Vagina (tissue), 2 donors: Measurements from ENCODE around the gene TMEM179. TPM values are rescaled to one million over a fixed set of nuclear protein-coding genes. Genes with fewer than 3 reads are reported as not detected.

ENCODE experiments used
- DNase-seq, 2 donors: peaks; one replicate each; pipeline ENCODE4 v3.0.0-alpha.2; 2017; ENCODE audit errors: extremely low spot score in 2 of 2
- H3K27ac ChIP-seq: fragments of 200-600 bp; sonication (generic); one replicate; pipeline ENCODE4 v1.5.1; 2019
- H3K27me3 ChIP-seq: fragments of 200-600 bp; sonication (generic); one replicate; pipeline ENCODE4 v1.5.1; 2019
- H3K36me3 ChIP-seq, 2 donors: fragments of 200-600 bp; sonication (generic); one replicate each; pipeline ENCODE4 v1.5.1; 2017 to 2019
- H3K4me1 ChIP-seq: fragments of 200-600 bp; sonication (generic); one replicate; pipeline ENCODE4 v1.5.1; 2019
- H3K4me3 ChIP-seq, 2 donors: fragments of 200-600 bp; sonication (generic); 1 replicate in 1 of 2; 2 replicates in 1 of 2; pipeline ENCODE4 v1.5.1; 2016 to 2019
- H3K9me3 ChIP-seq: fragments of 200-600 bp; sonication (generic); one replicate; pipeline ENCODE4 v1.5.1; 2019
- CTCF ChIP-seq, 3 experiments: fragments of 450-650 bp in 2 of 3; fragments of 200-600 bp in 1 of 3; sonication (generic) in 1 of 3; IDR thresholded peaks; one replicate each; pipeline ENCODE4 v1.5.1; 2017 to 2019; ENCODE audit warnings: antibody characterized with exemption in 3 of 3, mild to moderate bottlenecking in 2 of 3, moderate library complexity in 2 of 3
- POLR2A ChIP-seq, 2 donors: fragments of 450-650 bp; IDR thresholded peaks; one replicate each; pipeline ENCODE4 v1.6.1; 2017; ENCODE audit warnings: antibody characterized with exemption in 2 of 2, mild to moderate bottlenecking in 2 of 2, moderate library complexity in 2 of 2
- POLR2AphosphoS5 ChIP-seq, 2 donors: sonication (generic); formaldehyde crosslinking; IDR thresholded peaks; one replicate each; pipeline ENCODE4 v1.9.0; 2017; ENCODE audit warnings: antibody characterized with exemption in 2 of 2, mild to moderate bottlenecking in 2 of 2, low read depth in 1 of 2; ENCODE audit not compliant: insufficient read depth in 1 of 2
- intact Hi-C: fragments of 100-400 bp; cut with DNase I; formaldehyde crosslinking; loops from one replicate; pipeline ENCODE4 v1.15.1; 2023
- total RNA-seq: library from RNA; depleted of rRNA; stranded (reverse); fragments of >200 nt; gene quantifications from one replicate; pipeline ENCODE4 v1.2.3, GENCODE V29; 2016

Gene TMEM179
- total RNA-seq, 1 donor from 2014 or later, result 7.9 TPM

- TF ChIP-seq POLR2A (IDR thresholded peaks at IDR 0.05) (no peak), POLR2AphosphoS5 (IDR thresholded peaks at IDR 0.05; ENCODE audit: insufficient read depth in 1 of 2, low read depth in 1 of 2) (no peak), CTCF (IDR thresholded peaks at IDR 0.05) (no peak)
- Histone ChIP-seq H3K4me1 (no peaks in the 10 kb centered on the region), H3K9me3 (no peaks in the 10 kb centered on the region), H3K27ac (no peak overlapping the region), H3K4me3 (no peak overlapping the region), H3K27me3 (no peaks in the 10 kb centered on the region), H3K36me3 (no peaks in the 10 kb centered on the region)
- no peak for DNase-seq
- intact Hi-C loops, result no loop called here
Observed at GRCh38 chr14:104552738-104553125, 51.8 kb downstream of the TMEM179 start.

- H3K27ac ChIP-seq, result no peak overlapping the region
- intact Hi-C loops, result no loop called here
- H3K4me1 ChIP-seq, result no peaks in the 10 kb centered on the region
- H3K4me3 ChIP-seq, result no peak overlapping the region
- H3K36me3 ChIP-seq, result no peaks in the 10 kb centered on the region
- H3K9me3 ChIP-seq, result no peaks in the 10 kb centered on the region
- no peaks in the 10 kb centered on the region for H3K27me3 ChIP-seq
- TF ChIP-seq POLR2AphosphoS5 (IDR thresholded peaks at IDR 0.05; ENCODE audit: insufficient read depth in 1 of 2, low read depth in 1 of 2) (no peak), CTCF (IDR thresholded peaks at IDR 0.05) (no peak), POLR2A (IDR thresholded peaks at IDR 0.05) (no peak)
- no peak for DNase-seq
Observed at GRCh38 chr14:104551851-104552737, 52.5 kb downstream of the TMEM179 start.

GRCh38 chr14:104550861-104551728 is 53.5 kb downstream of the TMEM179 start:
- H3K9me3 ChIP-seq, result no peaks in the 10 kb centered on the region
- no peak overlapping the region for H3K4me3 ChIP-seq
- intact Hi-C loops, result no loop called here
- no peaks in the 10 kb centered on the region for H3K36me3 ChIP-seq
- no peak for TF ChIP-seq POLR2A (IDR thresholded peaks at IDR 0.05)
- TF ChIP-seq CTCF (IDR thresholded peaks at IDR 0.05), result no peak
- no peak for TF ChIP-seq POLR2AphosphoS5 (IDR thresholded peaks at IDR 0.05; ENCODE audit: insufficient read depth in 1 of 2, low read depth in 1 of 2)
- no peak overlapping the region for H3K27ac ChIP-seq
- no peaks in the 10 kb centered on the region for H3K27me3 ChIP-seq
- no peak for DNase-seq
- H3K4me1 ChIP-seq, result peaks cover 3% of the 10 kb centered on the region

- no peak overlapping the region for H3K27ac ChIP-seq
- H3K9me3 ChIP-seq, result no peaks in the 10 kb centered on the region
- no peak for DNase-seq
- no peaks in the 10 kb centered on the region for H3K36me3 ChIP-seq
- no peaks in the 10 kb centered on the region for H3K27me3 ChIP-seq
- TF ChIP-seq CTCF (IDR thresholded peaks at IDR 0.05), result no peak
- TF ChIP-seq POLR2AphosphoS5 (IDR thresholded peaks at IDR 0.05; ENCODE audit: insufficient read depth in 1 of 2, low read depth in 1 of 2), result no peak
- TF ChIP-seq POLR2A (IDR thresholded peaks at IDR 0.05), result no peak
- H3K4me1 ChIP-seq, result peaks cover 10% of the 10 kb centered on the region
- no peak overlapping the region for H3K4me3 ChIP-seq
- intact Hi-C loops, result no loop called here
Observed at GRCh38 chr14:104550340-104550860, 54.2 kb downstream of the TMEM179 start.
